HL-60/S4 treated with retinoic acid at 250 ng/mL for 4 days and 3 days (cell line): ENCODE data around the gene APOC3.
"Not testable (repeated sequence)": the region's sequence is repeated elsewhere in the genome, so short reads cannot be mapped to it uniquely, and the experiment has no call there.

ENCODE experiments used
- in situ Hi-C: fragments of 300-500 bp; cut with MboI; formaldehyde crosslinking; loops from 2 replicates; pipeline ENCODE4 v1.7.0; 2022; ENCODE audit warnings: low sequenced_read_pairs

Gene APOC3

GRCh38 chr11:116828632-116829524 is 829 bp upstream of the APOC3 start:
- in situ Hi-C loops = no loop called here

GRCh38 chr11:116830184-116830912 is 641 bp downstream of the APOC3 start:
- in situ Hi-C loops = no loop called here

DNA sequence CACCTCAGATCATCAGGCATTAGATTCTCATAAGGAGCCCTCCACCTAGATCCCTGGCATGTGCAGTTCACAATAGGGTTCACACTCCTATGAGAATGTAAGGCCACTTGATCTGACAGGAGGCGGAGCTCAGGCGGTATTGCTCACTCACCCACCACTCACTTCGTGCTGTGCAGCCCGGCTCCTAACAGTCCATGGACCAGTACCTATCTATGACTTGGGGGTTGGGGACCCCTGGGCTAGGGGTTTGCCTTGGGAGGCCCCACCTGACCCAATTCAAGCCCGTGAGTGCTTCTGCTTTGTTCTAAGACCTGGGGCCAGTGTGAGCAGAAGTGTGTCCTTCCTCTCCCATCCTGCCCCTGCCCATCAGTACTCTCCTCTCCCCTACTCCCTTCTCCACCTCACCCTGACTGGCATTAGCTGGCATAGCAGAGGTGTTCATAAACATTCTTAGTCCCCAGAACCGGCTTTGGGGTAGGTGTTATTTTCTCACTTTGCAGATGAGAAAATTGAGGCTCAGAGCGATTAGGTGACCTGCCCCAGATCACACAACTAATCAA is 2.2 kb downstream of the APOC3 start:
- in situ Hi-C loops = no loop called here

DNA sequence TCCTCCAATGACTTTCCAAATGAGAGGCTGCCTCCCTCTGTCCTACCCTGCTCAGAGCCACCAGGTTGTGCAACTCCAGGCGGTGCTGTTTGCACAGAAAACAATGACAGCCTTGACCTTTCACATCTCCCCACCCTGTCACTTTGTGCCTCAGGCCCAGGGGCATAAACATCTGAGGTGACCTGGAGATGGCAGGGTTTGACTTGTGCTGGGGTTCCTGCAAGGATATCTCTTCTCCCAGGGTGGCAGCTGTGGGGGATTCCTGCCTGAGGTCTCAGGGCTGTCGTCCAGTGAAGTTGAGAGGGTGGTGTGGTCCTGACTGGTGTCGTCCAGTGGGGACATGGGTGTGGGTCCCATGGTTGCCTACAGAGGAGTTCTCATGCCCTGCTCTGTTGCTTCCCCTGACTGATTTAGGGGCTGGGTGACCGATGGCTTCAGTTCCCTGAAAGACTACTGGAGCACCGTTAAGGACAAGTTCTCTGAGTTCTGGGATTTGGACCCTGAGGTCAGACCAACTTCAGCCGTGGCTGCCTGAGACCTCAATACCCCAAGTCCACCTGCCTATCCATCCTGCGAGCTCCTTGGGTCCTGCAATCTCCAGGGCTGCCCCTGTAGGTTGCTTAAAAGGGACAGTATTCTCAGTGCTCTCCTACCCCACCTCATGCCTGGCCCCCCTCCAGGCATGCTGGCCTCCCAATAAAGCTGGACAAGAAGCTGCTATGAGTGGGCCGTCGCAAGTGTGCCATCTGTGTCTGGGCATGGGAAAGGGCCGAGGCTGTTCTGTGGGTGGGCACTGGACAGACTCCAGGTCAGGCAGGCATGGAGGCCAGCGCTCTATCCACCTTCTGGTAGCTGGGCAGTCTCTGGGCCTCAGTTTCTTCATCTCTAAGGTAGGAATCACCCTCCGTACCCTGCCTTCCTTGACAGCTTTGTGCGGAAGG is 2.9 kb downstream of the APOC3 start:
- in situ Hi-C loops = no loop called here

DNA sequence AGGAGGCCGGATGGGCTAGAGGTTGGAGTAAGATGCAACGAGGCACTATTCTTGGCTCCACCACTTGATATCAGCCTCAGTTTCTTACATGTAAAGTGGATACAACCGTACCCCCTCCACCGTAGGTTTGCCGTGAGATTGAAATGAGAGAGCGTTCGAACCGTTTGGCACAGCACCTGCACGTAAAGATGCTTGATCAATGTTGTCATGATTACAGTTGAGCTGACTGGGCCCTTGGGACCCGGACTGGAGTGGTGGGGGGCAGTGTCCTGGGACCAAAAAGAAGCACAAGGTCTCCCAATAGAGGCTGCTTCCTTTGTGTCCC is 3.7 kb downstream of the APOC3 start:
- in situ Hi-C loops = no loop called here

DNA sequence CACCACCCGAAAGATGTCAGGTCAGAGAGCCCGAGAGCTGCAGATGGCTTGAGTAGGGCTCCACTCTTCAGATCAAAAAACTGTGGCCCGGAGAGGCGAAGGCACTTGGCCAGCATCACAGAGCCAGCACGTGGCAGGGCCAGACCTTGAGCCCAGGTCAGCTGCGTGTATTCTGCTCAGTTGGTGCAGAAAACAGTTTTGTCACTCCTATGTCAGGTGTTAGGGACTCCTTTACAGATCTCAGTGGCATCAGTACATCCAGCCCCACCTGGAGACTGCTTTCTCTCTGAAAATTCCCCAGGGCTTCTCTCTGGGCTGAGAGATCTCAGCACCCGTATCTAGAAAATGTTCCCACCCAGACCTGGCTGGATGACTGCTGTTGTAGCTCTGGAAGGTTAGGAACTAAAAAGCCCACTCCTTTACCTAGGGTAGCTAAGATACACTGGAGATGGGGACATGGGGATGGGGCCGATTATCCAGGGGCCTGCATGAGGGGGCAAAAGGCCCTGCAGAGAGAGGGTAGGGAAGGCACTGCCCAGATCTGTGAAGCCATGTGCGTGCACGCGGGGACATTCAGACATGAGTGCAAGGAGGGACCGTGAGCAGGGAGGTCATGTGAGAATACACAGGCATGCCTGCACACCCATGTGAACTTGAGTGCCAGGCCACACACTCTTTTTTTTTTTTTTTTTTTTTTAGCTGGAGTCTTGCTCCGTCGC is 4.3 kb downstream of the APOC3 start:
- in situ Hi-C loops = no loop called here

GRCh38 chr11:116834535-116835041 is 4.9 kb downstream of the APOC3 start:
- in situ Hi-C loops = not testable (repeated sequence)

DNA sequence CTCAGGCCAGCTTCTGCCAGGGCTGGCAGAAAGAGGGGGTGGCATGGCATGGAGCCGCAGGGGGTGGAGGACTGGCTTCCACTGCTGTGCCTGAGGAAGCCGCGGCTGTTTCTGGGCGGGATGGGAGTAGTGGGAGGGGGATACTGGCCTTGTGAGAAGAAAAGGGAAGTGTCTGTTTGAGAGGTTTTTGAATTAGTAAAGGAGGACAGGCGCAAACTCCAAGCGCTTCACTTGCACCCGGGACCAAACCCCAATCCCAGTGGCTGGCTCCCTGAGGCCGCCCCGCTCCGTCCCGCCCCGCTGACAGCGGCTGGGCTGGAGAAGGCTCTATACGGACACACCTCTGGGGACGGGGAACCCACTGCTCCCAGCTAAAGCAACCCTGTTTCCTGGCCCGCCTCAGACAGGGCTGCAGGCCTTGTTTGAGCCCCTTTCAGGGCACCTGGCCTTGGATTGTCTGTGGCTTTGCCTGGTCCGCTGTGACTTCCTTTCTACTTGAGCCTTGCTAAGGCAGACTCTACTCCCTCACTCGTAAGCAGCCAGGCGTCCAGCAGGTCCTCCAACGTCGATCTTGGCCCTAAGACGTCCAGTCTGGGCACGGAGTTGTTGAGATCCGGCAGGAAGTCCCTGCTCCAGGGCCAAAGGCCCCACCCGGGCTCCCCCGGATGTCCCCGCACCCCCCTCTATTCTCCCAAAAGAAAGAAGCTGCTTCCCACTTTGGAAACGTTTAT is 5.5 kb downstream of the APOC3 start:
- in situ Hi-C loops = no loop called here

- in situ Hi-C loops = no loop called here
Observed at GRCh38 chr11:116835791-116836631, 6.3 kb downstream of the APOC3 start.

DNA sequence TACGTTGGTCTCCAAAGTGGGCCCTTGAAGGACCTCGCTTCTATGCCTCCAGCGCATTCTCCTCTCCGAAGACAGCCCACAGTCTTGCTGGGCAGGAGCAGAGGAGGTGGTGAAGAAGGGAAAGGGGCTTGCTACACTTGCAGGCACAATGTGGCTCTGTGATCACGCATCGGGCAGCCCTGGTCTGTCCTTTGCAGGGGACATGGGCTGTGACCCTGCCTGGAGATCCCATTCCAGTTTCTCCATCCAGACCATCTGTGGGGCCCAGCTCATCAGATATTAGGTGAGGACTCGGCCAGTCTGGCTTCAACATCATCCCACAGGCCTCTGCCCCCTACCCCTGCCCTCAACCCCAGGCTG is 6.9 kb downstream of the APOC3 start:
- in situ Hi-C loops = no loop called here

DNA sequence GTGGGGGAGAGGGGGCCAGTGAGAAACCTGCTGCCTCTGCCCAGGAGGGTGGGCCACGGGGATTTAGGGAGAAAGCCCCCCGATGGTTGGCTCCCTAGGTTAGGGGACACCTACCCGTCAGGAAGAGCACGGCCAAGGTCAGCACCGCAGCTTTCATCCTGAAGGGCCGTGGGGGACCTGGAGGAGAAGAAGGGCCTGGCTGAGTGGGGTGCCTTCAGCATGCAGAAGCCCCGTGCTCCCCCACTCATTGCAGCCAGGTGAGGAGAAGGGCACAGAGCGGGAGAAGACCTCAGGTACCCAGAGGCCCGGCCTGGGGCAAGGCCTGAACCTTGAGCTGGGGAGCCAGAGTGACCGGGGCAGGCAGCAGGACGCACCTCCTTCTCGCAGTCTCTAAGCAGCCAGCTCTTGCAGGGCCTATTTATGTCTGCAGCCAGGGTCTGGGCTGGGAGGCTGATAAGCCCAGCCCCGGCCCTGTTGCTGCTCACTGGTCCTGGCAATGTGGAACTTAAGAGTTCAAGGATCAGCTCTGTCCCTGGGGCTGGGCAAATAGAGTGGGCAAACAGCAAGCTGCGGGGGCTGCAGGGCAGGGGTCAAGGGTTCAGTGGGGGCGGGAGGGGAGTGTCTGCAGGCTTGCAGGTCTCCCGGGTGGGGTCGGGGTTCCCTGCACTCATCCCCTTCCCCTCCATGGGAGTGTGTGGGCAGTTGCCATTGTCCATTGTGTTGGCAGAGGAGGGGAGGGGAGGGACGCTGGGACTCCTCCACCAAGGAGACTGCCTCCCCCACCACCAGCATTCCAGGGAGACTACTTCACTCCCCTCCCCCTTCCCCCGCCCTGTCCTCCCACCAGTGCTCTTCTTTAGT is 7.8 kb downstream of the APOC3 start, which contains the start of gene APOA1:
Gene APOA1, minus strand, starts transcription at position 392 of the 861 bp plus-strand sequence. Its CDS starts 235 bp downstream, at position 157.
- in situ Hi-C loops = no loop called here

GRCh38 chr11:116838321-116839084 is 8.8 kb downstream of the APOC3 start:
- in situ Hi-C loops = no loop called here

DNA sequence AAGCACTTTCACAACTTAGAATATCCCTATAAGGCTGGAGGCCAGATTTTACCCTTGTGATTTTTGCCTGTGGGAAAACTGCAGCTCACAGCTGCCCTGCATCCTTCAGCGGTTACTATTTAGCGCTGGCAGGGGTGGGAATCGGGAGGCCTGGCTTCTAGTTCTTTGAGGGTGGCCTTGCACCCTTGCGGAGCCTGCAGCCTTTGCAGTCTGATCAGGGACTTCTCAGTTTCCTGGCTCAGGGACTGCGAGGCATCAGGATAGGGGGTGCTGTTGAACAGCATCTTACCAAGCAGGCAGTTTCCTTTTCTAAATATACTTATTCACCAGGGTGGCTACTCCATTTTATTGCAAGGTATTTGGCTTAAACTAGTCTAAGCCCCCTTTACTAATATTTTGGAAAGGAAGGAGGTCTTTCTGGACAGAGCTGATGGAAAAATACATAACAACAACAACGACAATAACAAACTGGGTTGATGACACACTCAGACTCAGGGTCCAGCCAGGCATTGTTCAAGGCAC is 10.6 kb downstream of the APOC3 start:
- in situ Hi-C loops = no loop called here

DNA sequence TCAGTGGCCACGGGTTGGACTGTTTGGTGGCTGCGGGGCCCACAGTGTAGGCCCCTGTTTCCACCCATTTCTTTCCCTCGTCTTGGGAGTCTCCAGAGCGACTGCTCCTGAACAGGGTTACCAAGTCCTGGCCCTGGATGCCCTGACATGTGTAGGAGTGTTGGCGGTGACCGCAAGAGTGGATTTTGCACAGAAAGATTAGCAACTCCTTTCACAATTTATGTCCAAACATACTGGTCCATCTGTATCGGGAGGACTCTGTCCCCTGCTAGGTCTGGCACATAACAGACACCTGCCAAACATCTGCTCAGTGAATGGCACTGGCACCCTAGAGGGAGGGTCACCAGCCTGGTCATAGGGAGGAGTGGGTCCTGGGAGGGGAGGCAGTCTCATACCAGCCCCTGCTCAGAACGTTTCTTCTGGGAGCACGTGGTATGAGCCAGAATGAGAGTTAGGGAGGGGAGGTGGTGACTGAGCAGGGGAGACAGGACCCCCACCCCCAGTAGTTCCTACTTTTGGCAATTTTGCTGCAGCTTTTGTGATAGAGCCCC is 11.1 kb downstream of the APOC3 start:
- in situ Hi-C loops = no loop called here

DNA sequence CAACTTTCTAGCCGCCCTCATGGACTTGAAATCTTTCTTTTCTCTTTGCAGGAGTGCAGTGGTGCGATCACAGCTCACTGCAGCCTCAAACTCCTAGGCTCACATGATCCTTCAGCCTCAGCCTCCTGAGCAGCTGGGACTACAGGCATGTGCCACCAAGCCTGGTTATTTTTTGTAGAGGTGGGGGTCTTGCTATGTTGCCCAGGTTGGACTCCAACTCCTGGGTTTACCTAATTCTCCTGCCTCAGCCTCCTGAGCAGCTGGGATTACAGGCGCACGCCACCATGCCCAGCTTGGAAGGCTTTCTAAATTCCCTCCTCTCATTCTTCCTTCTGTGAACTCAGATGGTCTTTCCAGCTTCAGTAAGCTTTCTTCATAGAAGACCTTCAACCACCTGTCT is 12.4 kb downstream of the APOC3 start:
- in situ Hi-C loops = no loop called here

DNA sequence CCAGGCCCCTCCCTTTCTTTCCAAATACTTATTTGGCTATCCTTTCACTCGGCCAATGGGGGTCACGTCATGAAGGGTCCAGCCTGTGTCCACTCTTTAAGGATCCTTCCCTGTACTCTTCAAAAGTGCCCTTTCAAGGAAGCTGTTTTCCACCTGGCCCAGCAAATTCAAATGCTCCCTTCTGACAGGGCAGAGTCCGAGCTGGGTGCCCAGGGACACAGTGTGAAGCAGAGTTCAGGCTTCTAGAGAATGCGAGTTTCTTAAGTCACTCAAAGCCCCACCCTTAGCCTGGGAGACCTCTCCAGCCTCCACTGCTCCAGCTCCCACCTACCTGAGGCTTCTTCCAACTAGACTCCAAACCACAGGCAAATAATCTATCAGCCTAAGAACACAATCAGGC is 13.2 kb downstream of the APOC3 start:
- in situ Hi-C loops = no loop called here
